IMR-90 (cell line): Measurements from ENCODE around the gene IRF4. TPM values are rescaled to one million over a fixed set of nuclear protein-coding genes. Genes with fewer than 3 reads are reported as not detected.

Experiments
- ATAC-seq: fragments of 200-7000 bp; cut with Tn5 transposase; 2 replicates; pipeline ENCODE4 v1.9.1; 2020; ENCODE audit warnings: low read depth, mild to moderate bottlenecking, moderate library complexity
- BruUV-seq: library from RNA; stranded (reverse); fragments of 400-500 nt; replicated peaks from 2 replicates; lab custom pipeline; 2021; lab: Mats Ljungman, UMichigan
- CTCF ChIA-PET: fragments of 300-600 bp; formaldehyde crosslinking; extraction: SDS; loops from one replicate; lab custom pipeline; 2021; ENCODE audit warnings: antibody characterized with exemption; lab: Yijun Ruan, JAX
- POLR2A ChIA-PET: fragments of 300-600 bp; sonication (Branson Sonifier 250); formaldehyde crosslinking; loops from one replicate; lab custom pipeline; 2022; ENCODE audit warnings: antibody characterized with exemption; ENCODE audit not compliant: unreplicated experiment; lab: Charles Lee
- DNase-seq: peaks from one replicate; pipeline ENCODE4 v3.0.0; 2013
- H2AFZ ChIP-seq: replicated peaks from 2 replicates; pipeline ENCODE3; 2013; ENCODE audit warnings: low read length, mild to moderate bottlenecking; ENCODE audit not compliant: poor library complexity
- H2AK5ac ChIP-seq: 2 replicates; pipeline ENCODE4 v1.6.1; 2013; ENCODE audit warnings: low read depth, low read length, inconsistent platforms
- H2AK9ac ChIP-seq: replicated peaks from 2 replicates; pipeline ENCODE3; 2013; ENCODE audit warnings: mild to moderate bottlenecking, low read depth, low read length, moderate library complexity; ENCODE audit not compliant: poor library complexity
- H2BK120ac ChIP-seq: 2 replicates; pipeline ENCODE4 v1.6.1; 2013; ENCODE audit warnings: low read depth, low read length, inconsistent platforms
- H2BK15ac ChIP-seq: 3 replicates; pipeline ENCODE4 v1.6.1; 2013; ENCODE audit warnings: low read depth, low read length, inconsistent platforms
- H2BK20ac ChIP-seq: 2 replicates; pipeline ENCODE4 v1.6.1; 2013; ENCODE audit warnings: low read depth, mild to moderate bottlenecking, inconsistent platforms, low read length, moderate library complexity
- H2BK5ac ChIP-seq: 2 replicates; pipeline ENCODE4 v1.6.1; 2013; ENCODE audit warnings: mild to moderate bottlenecking, low read depth, low read length, inconsistent platforms; ENCODE audit not compliant: poor library complexity, severe bottlenecking
- H3K14ac ChIP-seq: replicated peaks from 2 replicates; pipeline ENCODE4 v1.6.1; 2013; ENCODE audit warnings: low read depth, low read length, inconsistent platforms
- H3K18ac ChIP-seq: 2 replicates; pipeline ENCODE4 v1.6.1; 2013; ENCODE audit warnings: low read depth, low read length, control low read depth
- H3K23ac ChIP-seq: 2 replicates; pipeline ENCODE4 v1.6.1; 2013; ENCODE audit warnings: low read depth, low read length, inconsistent platforms
- H3K27ac ChIP-seq: 2 replicates; pipeline ENCODE4 v1.5.1; 2013; ENCODE audit warnings: mild to moderate bottlenecking, control low read depth, low read length; ENCODE audit not compliant: insufficient read depth
- H3K27me3 ChIP-seq: 2 replicates; pipeline ENCODE4 v1.6.1; 2013; ENCODE audit warnings: low read length; ENCODE audit not compliant: control insufficient read depth, insufficient read depth
- H3K36me3 ChIP-seq: 2 replicates; pipeline ENCODE4 v1.6.1; 2013; ENCODE audit warnings: low read length, mixed read lengths; ENCODE audit not compliant: control insufficient read depth, insufficient read depth
- H3K4ac ChIP-seq: 2 replicates; pipeline ENCODE4 v1.6.1; 2013; ENCODE audit warnings: low read depth, low read length, inconsistent platforms
- H3K4me1 ChIP-seq: 2 replicates; pipeline ENCODE4 v1.6.1; 2013; ENCODE audit warnings: low read length, mixed read lengths; ENCODE audit not compliant: control insufficient read depth, insufficient read depth
- H3K4me2 ChIP-seq: 2 replicates; pipeline ENCODE4 v1.6.1; 2013; ENCODE audit warnings: low read depth, mild to moderate bottlenecking, control low read depth, low read length, moderate library complexity
- H3K4me3 ChIP-seq: 2 replicates; pipeline ENCODE4 v1.5.1; 2013; ENCODE audit warnings: low read depth, mild to moderate bottlenecking, control low read depth, low read length, moderate library complexity; ENCODE audit not compliant: insufficient read depth
- H3K56ac ChIP-seq: 2 replicates; pipeline ENCODE4 v1.6.1; 2013; ENCODE audit warnings: low read length, inconsistent platforms; ENCODE audit not compliant: insufficient read depth; ENCODE audit errors: extremely low read depth
- H3K79me1 ChIP-seq, 2 experiments: 2 replicates each; pipeline ENCODE4 v1.6.1; 2013; ENCODE audit warnings: low read length in 2 of 2, inconsistent platforms in 1 of 2, low read depth in 1 of 2
- H3K9ac ChIP-seq: 2 replicates; pipeline ENCODE4 v1.6.1; 2013; ENCODE audit warnings: low read depth, low read length, control low read depth
- H3K9me1 ChIP-seq: 2 replicates; pipeline ENCODE4 v1.6.1; 2013; ENCODE audit warnings: low read length, inconsistent platforms; ENCODE audit not compliant: insufficient read depth
- H3K9me3 ChIP-seq: 2 replicates; pipeline ENCODE4 v1.6.1; 2013; ENCODE audit warnings: low read length; ENCODE audit not compliant: control insufficient read depth, insufficient read depth
- H4K20me1 ChIP-seq: 2 replicates; pipeline ENCODE4 v1.6.1; 2013; ENCODE audit warnings: low read length, inconsistent platforms; ENCODE audit not compliant: insufficient read depth
- H4K5ac ChIP-seq: 2 replicates; pipeline ENCODE4 v1.6.1; 2013; ENCODE audit warnings: mild to moderate bottlenecking, low read depth, low read length, control low read depth
- H4K8ac ChIP-seq, 2 experiments: 2 replicates each; pipeline ENCODE4 v1.6.1; 2013; ENCODE audit warnings: low read depth in 2 of 2, low read length in 2 of 2, control low read depth in 1 of 2, inconsistent platforms in 1 of 2
- H4K91ac ChIP-seq: 2 replicates; pipeline ENCODE4 v1.6.1; 2013; ENCODE audit warnings: low read depth, low read length, inconsistent platforms; ENCODE audit not compliant: insufficient read depth
- BHLHE40 ChIP-seq: fragments of 150-350 bp; IDR thresholded peaks from 2 replicates; pipeline ENCODE4 v1.6.1; 2016; ENCODE audit warnings: mild to moderate bottlenecking, low read depth, low read length
- CEBPB ChIP-seq: IDR thresholded peaks from 2 replicates; pipeline ENCODE4 v1.6.1; 2012; ENCODE audit warnings: low read depth, low read length, improper control_type of control experiment
- CHD1 ChIP-seq: IDR thresholded peaks from 2 replicates; pipeline ENCODE4 v1.6.1; 2012; ENCODE audit warnings: low read depth, low read length, improper control_type of control experiment
- FOS ChIP-seq: fragments of 150-350 bp; IDR thresholded peaks from 2 replicates; pipeline ENCODE4 v1.6.1; 2016; ENCODE audit warnings: low read depth, low read length
- MAFK ChIP-seq: IDR thresholded peaks from 2 replicates; pipeline ENCODE4 v1.6.1; 2012; ENCODE audit warnings: low read depth, low read length, improper control_type of control experiment
- MAZ ChIP-seq: IDR thresholded peaks from 2 replicates; pipeline ENCODE4 v1.6.1; 2012; ENCODE audit warnings: low read depth, mild to moderate bottlenecking, low read length, improper control_type of control experiment, moderate library complexity, borderline replicate concordance
- MXI1 ChIP-seq: IDR thresholded peaks from 2 replicates; pipeline ENCODE4 v1.6.1; 2012; ENCODE audit warnings: low read depth, mild to moderate bottlenecking, low read length, moderate library complexity, borderline replicate concordance
- NFE2L2 ChIP-seq: fragments of 150-350 bp; IDR thresholded peaks from 2 replicates; pipeline ENCODE4 v1.6.1; 2016; ENCODE audit warnings: low read depth, mild to moderate bottlenecking, low read length
- POLR2A ChIP-seq: IDR thresholded peaks from 2 replicates; pipeline ENCODE4 v1.6.1; 2012; ENCODE audit warnings: mild to moderate bottlenecking, low read depth, low read length
- RAD21 ChIP-seq: IDR thresholded peaks from 2 replicates; pipeline ENCODE4 v1.6.1; 2012; ENCODE audit warnings: low read length, improper control_type of control experiment
- RCOR1 ChIP-seq: IDR thresholded peaks from 2 replicates; pipeline ENCODE4 v1.6.1; 2012; ENCODE audit warnings: mild to moderate bottlenecking, low read length, improper control_type of control experiment; ENCODE audit not compliant: insufficient replicate concordance
- RFX5 ChIP-seq: IDR thresholded peaks from 2 replicates; pipeline ENCODE4 v1.8.0; 2012; ENCODE audit warnings: low read depth, mild to moderate bottlenecking, low read length, moderate library complexity
- SMC3 ChIP-seq: fragments of 150-350 bp; IDR thresholded peaks from 2 replicates; pipeline ENCODE4 v1.6.1; 2016; ENCODE audit warnings: low read depth, mild to moderate bottlenecking, antibody characterized with exemption, low read length, moderate library complexity
- WGBS, 2 experiments: methylation state at CpG; one replicate each; pipeline versions ENCODE4 v1.1.5 to v1.1.7; 2013; ENCODE audit warnings: missing lambda C conversion rate in 2 of 2; ENCODE audit not compliant: insufficient read length in 1 of 2; ENCODE audit errors: extremely low coverage in 2 of 2; 5-methylcytosine and 5-hydroxymethylcytosine counted together
- dilution Hi-C: fragments of 300-500 bp; cut with HindIII; formaldehyde crosslinking; loops from one replicate; pipeline ENCODE4 v1.14.3; 2018; ENCODE audit warnings: low sequenced_read_pairs; ENCODE audit not compliant: unreplicated experiment
- in situ Hi-C: fragments of 300-500 bp; cut with MboI; formaldehyde crosslinking; loops from 3 replicates; pipeline ENCODE4 v1.14.3; 2019; ENCODE audit warnings: low sequenced_read_pairs, inconsistent platforms, mixed read lengths
- intact Hi-C: fragments of 100-400 bp; cut with micrococcal nuclease; formaldehyde crosslinking; loops from 2 replicates; pipeline ENCODE4 v1.10.0; 2022
- polyA plus RNA-seq, 3 experiments: library from polyadenylated mRNA; depleted of rRNA; stranded (reverse); fragments of >200 nt; gene quantifications; 2 replicates each; pipeline ENCODE4 v1.2.3, GENCODE V29; 2012; ENCODE audit warnings: low replicate concordance in 1 of 3
- total RNA-seq: library from RNA; depleted of rRNA; stranded (reverse); fragments of >200 nt; gene quantifications from 2 replicates; pipeline ENCODE4 v1.2.3, GENCODE V29; 2012
- TF ChIP-seq, protein P1 (sequence below): fragments of 150-350 bp; IDR thresholded peaks from 2 replicates; pipeline ENCODE4 v1.6.1; 2017; ENCODE audit warnings: mild to moderate bottlenecking, antibody characterized with exemption, low read length, low read depth
- TF ChIP-seq, protein P2 (sequence below): fragments of 150-350 bp; IDR thresholded peaks from 2 replicates; pipeline ENCODE4 v1.6.1; 2016; ENCODE audit warnings: low read depth, mild to moderate bottlenecking, low read length, moderate library complexity, borderline replicate concordance
- TF ChIP-seq, protein P3 (sequence below): conservative IDR thresholded peaks from 2 replicates; pipeline ENCODE4 v1.5.1; 2012; ENCODE audit warnings: mild to moderate bottlenecking, low read depth, low read length, improper control_type of control experiment

The IRF4 gene
- total and polyA plus RNA-seq, 2 of the 4 experiments (the other 2 are of a cell fraction) = not detected

DNA sequence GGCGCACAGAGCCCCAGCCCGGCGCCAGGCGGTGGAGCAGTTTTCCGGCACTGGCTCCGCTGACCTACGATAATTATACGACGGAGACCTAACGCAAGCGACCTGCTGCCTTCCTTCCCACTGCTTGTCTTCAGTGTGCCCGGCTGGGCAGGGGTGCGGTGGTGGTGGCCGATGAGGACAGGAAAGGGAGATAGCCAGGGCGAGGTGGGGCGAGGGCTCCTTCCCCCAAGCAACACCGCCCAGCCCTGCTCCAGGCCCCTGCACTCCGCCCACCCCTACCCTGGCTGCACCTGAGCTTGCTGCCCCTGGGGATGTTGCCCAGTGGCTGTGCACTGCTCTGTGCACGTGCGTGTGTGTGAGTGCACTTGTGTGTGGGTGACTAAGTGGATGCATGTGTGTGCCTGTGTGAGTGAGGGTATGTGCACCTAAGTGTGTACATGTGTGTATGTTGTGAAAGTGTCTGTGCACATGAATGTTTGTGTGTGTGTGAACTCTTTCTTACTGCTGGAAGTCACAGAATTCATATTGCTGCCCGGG is 42.6 kb upstream of the IRF4 start:
- ATAC-seq (no peak), DNase-seq (no peak)
- Histone ChIP-seq H4K91ac (no peak overlapping the region), H2BK120ac (no peak overlapping the region), H2BK5ac (no peak overlapping the region), H3K27ac (no peak overlapping the region), H4K20me1 (no peaks in the 10 kb centered on the region; the same call in 1 of the 2 replicates), H3K4ac (no peak overlapping the region), H3K4me1 (no peaks in the 10 kb centered on the region), H3K79me1 (no peaks in the 10 kb centered on the region), H2BK20ac (no peak overlapping the region), H3K18ac (no peak overlapping the region), H3K23ac (no peak overlapping the region), H3K9me1 (no peaks in the 10 kb centered on the region; the same call in 1 of the 2 replicates), H3K36me3 (no peaks in the 10 kb centered on the region; the same call in 1 of the 2 replicates), H3K9ac (no peak overlapping the region), H3K14ac (no peak overlapping the region), H2AK9ac (no peak overlapping the region), H2AFZ (no peak overlapping the region), H2BK15ac (no peak overlapping the region), H3K9me3 (peaks cover 5% of the 10 kb centered on the region; the same call in 1 of the 2 replicates), H2AK5ac (no peak overlapping the region), H3K27me3 (no peaks in the 10 kb centered on the region), H4K8ac (no peak overlapping the region), H3K4me3 (no peak overlapping the region), H3K56ac (no peak overlapping the region), H3K4me2 (no peak overlapping the region), H4K5ac (no peak overlapping the region)
- 90% methylated on average over 15 of the region's 21 CpGs; no CpG with 5 or more reads in 1 of the 2 experiments for WGBS, 2 experiments
- ChIA-PET CTCF (no interaction called here), POLR2A (no interaction called here)
- no TSS peak for BruUV-seq
- in situ Hi-C loops (no loop called here), dilution Hi-C loops (no loop called here), intact Hi-C loops (no loop called here)
- no peak for TF ChIP-seq MXI1
- no peak for TF ChIP-seq MAZ
- no peak for TF ChIP-seq NFE2L2
- no peak for TF ChIP-seq RAD21
- TF ChIP-seq, protein P1, sequence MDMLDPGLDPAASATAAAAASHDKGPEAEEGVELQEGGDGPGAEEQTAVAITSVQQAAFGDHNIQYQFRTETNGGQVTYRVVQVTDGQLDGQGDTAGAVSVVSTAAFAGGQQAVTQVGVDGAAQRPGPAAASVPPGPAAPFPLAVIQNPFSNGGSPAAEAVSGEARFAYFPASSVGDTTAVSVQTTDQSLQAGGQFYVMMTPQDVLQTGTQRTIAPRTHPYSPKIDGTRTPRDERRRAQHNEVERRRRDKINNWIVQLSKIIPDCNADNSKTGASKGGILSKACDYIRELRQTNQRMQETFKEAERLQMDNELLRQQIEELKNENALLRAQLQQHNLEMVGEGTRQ = no peak
- TF ChIP-seq POLR2A = no peak
- no peak for TF ChIP-seq SMC3
- no peak for TF ChIP-seq FOS
- TF ChIP-seq CHD1 = no peak
- TF ChIP-seq CEBPB = no peak
- no peak for TF ChIP-seq BHLHE40
- TF ChIP-seq, protein P2, sequence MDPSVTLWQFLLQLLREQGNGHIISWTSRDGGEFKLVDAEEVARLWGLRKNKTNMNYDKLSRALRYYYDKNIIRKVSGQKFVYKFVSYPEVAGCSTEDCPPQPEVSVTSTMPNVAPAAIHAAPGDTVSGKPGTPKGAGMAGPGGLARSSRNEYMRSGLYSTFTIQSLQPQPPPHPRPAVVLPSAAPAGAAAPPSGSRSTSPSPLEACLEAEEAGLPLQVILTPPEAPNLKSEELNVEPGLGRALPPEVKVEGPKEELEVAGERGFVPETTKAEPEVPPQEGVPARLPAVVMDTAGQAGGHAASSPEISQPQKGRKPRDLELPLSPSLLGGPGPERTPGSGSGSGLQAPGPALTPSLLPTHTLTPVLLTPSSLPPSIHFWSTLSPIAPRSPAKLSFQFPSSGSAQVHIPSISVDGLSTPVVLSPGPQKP = no peak
- no peak for TF ChIP-seq RCOR1
- TF ChIP-seq RFX5 = no peak
- no peak for TF ChIP-seq MAFK
- TF ChIP-seq, protein P3, sequence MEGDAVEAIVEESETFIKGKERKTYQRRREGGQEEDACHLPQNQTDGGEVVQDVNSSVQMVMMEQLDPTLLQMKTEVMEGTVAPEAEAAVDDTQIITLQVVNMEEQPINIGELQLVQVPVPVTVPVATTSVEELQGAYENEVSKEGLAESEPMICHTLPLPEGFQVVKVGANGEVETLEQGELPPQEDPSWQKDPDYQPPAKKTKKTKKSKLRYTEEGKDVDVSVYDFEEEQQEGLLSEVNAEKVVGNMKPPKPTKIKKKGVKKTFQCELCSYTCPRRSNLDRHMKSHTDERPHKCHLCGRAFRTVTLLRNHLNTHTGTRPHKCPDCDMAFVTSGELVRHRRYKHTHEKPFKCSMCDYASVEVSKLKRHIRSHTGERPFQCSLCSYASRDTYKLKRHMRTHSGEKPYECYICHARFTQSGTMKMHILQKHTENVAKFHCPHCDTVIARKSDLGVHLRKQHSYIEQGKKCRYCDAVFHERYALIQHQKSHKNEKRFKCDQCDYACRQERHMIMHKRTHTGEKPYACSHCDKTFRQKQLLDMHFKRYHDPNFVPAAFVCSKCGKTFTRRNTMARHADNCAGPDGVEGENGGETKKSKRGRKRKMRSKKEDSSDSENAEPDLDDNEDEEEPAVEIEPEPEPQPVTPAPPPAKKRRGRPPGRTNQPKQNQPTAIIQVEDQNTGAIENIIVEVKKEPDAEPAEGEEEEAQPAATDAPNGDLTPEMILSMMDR = no peak
